Breast epithelium (tissue), 4 donors: ENCODE results near the gene MYH10. TPM values are rescaled to one million over a fixed set of nuclear protein-coding genes. Genes with fewer than 3 reads are reported as not detected.
A peak's percentile ranks its signal among the peaks of the same experiment; 100 is the strongest.

Experiments
- DNase-seq, 2 donors: peaks; one replicate each; pipeline ENCODE4 v3.0.0-alpha.2; 2019; ENCODE audit warnings: low spot score in 2 of 2
- H3K27ac ChIP-seq, 2 donors: fragments of 200-600 bp; sonication (generic) in 1 of 2; one replicate each; pipeline ENCODE4 v1.5.1; 2016 to 2019; ENCODE audit warnings: mild to moderate bottlenecking in 1 of 2
- H3K27me3 ChIP-seq, 2 donors: fragments of 200-600 bp; sonication (generic) in 1 of 2; one replicate each; pipeline versions ENCODE4 v1.5.1 to v1.6.0; 2017 to 2019; ENCODE audit warnings: control low read depth in 1 of 2, mild to moderate bottlenecking in 1 of 2
- H3K36me3 ChIP-seq: fragments of 200-600 bp; one replicate; pipeline ENCODE4 v1.5.1; 2019
- H3K4me1 ChIP-seq, 2 donors: fragments of 200-600 bp; sonication (generic); one replicate each; pipeline ENCODE4 v1.5.1; 2016 to 2019; ENCODE audit warnings: control low read depth in 1 of 2
- H3K4me3 ChIP-seq, 3 donors: fragments of 200-600 bp; sonication (generic); 1 replicate in 2 of 3; 2 replicates in 1 of 3; pipeline ENCODE4 v1.5.1; 2016 to 2019; ENCODE audit warnings: mild to moderate bottlenecking in 3 of 3, moderate library complexity in 2 of 3
- H3K9me3 ChIP-seq, 2 donors: fragments of 200-600 bp; sonication (generic) in 1 of 2; one replicate each; pipeline ENCODE4 v1.5.1; 2016 to 2019; ENCODE audit warnings: control low read depth in 1 of 2
- POLR2A ChIP-seq: fragments of 450-650 bp; IDR thresholded peaks from one replicate; pipeline ENCODE4 v1.6.1; 2016; ENCODE audit warnings: antibody characterized with exemption, mild to moderate bottlenecking, moderate library complexity
- POLR2AphosphoS5 ChIP-seq, 3 donors: sonication (generic); formaldehyde crosslinking; IDR thresholded peaks; one replicate each; pipeline ENCODE4 v1.6.1; 2017; ENCODE audit warnings: antibody characterized with exemption in 3 of 3
- intact Hi-C: fragments of 100-400 bp; cut with DNase I; formaldehyde crosslinking; loops from one replicate; pipeline ENCODE4 v1.15.1; 2023; ENCODE audit warnings: low total_unique reads
- total RNA-seq, 3 donors: library from RNA; depleted of rRNA; stranded (reverse); fragments of >200 nt; gene quantifications; one replicate each; pipeline ENCODE4 v1.1.0, GENCODE V29; 2016
- TF ChIP-seq, protein P1 (sequence below), 3 donors: fragments of 450-650 bp; IDR thresholded peaks; one replicate each; pipeline ENCODE4 v1.5.1; 2016 to 2017; ENCODE audit warnings: antibody characterized with exemption in 3 of 3, mild to moderate bottlenecking in 3 of 3, moderate library complexity in 3 of 3

MYH10 gene
- total RNA-seq, 3 donors from 2014 or later: 46.2 to 54.7 (median 46.7) TPM

DNA sequence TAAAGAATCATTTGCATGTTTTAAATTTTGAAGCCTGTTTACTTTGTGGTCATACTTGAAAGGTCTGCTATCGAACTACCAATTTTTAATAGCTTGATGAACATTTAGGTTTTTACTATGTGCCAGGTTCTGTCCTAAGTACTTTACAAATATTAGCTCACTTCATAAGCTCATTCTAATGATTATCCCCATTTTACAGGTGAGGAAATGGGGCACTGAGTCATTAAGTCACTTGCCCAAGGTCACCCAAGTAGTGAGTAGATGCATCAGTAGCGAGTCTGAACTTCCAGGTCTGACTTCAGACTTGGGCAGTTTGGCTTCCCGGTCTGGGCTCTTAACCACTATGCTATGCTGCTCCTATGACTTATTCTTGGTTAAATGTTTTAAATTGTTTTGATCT is 190.8 kb downstream of the MYH10 start:
- intact Hi-C loops: no loop called here
- H3K9me3 ChIP-seq: no peaks in the 10 kb centered on the region
- no peaks in the 10 kb centered on the region for H3K36me3 ChIP-seq
- H3K4me1 ChIP-seq: no peaks in the 10 kb centered on the region
- H3K27ac ChIP-seq: no peak overlapping the region
- H3K4me3 ChIP-seq: no peak overlapping the region
- TF ChIP-seq, protein P1, sequence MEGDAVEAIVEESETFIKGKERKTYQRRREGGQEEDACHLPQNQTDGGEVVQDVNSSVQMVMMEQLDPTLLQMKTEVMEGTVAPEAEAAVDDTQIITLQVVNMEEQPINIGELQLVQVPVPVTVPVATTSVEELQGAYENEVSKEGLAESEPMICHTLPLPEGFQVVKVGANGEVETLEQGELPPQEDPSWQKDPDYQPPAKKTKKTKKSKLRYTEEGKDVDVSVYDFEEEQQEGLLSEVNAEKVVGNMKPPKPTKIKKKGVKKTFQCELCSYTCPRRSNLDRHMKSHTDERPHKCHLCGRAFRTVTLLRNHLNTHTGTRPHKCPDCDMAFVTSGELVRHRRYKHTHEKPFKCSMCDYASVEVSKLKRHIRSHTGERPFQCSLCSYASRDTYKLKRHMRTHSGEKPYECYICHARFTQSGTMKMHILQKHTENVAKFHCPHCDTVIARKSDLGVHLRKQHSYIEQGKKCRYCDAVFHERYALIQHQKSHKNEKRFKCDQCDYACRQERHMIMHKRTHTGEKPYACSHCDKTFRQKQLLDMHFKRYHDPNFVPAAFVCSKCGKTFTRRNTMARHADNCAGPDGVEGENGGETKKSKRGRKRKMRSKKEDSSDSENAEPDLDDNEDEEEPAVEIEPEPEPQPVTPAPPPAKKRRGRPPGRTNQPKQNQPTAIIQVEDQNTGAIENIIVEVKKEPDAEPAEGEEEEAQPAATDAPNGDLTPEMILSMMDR (IDR thresholded peaks at IDR 0.05): no peak
- no peak for TF ChIP-seq POLR2AphosphoS5 (IDR thresholded peaks at IDR 0.05)
- TF ChIP-seq POLR2A: no peak
- no peaks in the 10 kb centered on the region for H3K27me3 ChIP-seq
- DNase-seq: no peak

DNA sequence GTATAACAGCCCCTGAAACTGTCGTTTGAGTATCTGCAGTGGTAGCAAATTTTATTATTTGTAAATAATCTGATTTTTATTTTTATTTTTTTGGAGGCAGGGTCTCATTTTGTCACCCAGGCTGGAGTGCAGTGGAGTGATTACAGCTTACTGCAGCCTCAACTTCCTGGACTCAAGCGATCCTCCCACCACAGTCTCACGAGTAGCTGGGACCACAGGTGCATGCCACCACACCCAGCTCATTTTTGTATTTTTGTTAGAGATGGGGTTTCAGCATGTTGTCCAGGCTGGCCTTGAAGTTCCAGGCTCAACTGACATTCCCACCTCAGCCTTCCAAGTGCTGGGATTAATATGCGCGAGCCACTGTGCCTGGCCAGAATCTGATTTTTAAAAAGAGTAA is 192.1 kb downstream of the MYH10 start:
- Histone ChIP-seq H3K36me3 (no peaks in the 10 kb centered on the region), H3K27me3 (no peaks in the 10 kb centered on the region), H3K9me3 (no peaks in the 10 kb centered on the region), H3K4me1 (no peaks in the 10 kb centered on the region), H3K27ac (no peak overlapping the region), H3K4me3 (no peak overlapping the region)
- TF ChIP-seq POLR2A (no peak), POLR2AphosphoS5 (IDR thresholded peaks at IDR 0.05) (no peak)
- TF ChIP-seq, protein P1 (IDR thresholded peaks at IDR 0.05): no peak
- intact Hi-C loops: no loop called here
- no peak for DNase-seq

DNA sequence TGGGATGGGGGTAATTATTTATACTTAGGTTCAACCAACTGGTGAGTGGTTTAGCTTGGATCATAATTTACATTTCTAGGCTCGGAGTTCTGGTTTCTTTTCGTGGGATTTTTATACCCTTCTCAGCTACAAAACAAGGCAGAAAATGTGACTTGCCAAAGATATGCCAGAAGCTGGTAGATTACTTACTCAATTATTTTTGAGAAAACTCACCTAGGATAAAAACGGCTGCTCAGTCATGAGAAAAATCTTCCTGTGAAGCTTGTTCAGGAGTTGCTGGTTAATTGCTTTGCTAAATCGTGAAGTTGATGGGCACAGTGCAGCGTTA is 193.7 kb downstream of the MYH10 start:
- no peak for DNase-seq
- Histone ChIP-seq H3K4me1 (no peaks in the 10 kb centered on the region), H3K27me3 (no peaks in the 10 kb centered on the region), H3K27ac (peak overlapping the region; percentile 100), H3K9me3 (no peaks in the 10 kb centered on the region), H3K36me3 (no peaks in the 10 kb centered on the region), H3K4me3 (peak overlapping the region; percentile 97 to 99 (median 99))
- intact Hi-C loops: no loop called here
- TF ChIP-seq POLR2A (no peak), POLR2AphosphoS5 (IDR thresholded peaks at IDR 0.05) (no peak)
- TF ChIP-seq, protein P1 (IDR thresholded peaks at IDR 0.05): no peak

DNA sequence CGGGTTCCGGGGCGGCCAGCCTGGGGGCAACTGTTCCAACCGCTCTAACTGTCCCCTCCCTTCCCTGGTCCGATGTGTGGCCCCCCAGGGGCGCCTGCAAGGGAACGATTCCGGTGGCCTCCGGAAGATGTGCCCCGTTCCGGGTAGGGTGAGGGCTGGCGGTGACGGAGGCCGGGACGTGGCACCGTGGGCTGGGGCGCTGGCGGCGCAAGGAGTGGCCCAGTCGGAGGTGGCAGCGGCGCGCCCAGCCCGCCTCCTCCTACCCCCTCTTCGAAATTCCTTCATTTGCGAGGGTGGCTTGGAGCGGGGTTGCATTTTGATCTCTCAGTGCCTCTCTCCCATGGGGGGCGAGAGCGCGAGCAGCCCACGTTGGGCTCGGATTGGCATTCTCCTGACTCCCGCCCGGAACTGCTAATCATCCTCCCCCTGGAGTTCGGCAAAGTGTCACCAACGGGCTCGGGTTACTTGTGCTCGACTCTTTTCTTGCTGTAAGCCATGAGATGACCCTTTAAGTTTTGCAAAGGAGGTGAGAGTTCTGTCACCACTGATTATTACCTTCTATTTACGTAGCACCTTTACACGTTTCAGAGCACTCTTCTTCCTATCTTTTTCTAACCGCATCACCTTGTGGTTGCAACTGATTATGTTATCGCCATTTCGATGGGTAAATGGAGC is 194.2 kb downstream of the MYH10 start:
- intact Hi-C loops: no loop called here
- H3K4me1 ChIP-seq: no peaks in the 10 kb centered on the region
- no peaks in the 10 kb centered on the region for H3K9me3 ChIP-seq
- H3K27ac ChIP-seq: peak overlapping the region; percentile 100
- peak overlapping the region; percentile 97 to 99 (median 99) for H3K4me3 ChIP-seq
- no peak for TF ChIP-seq POLR2AphosphoS5 (IDR thresholded peaks at IDR 0.05)
- TF ChIP-seq POLR2A: no peak
- TF ChIP-seq, protein P1 (IDR thresholded peaks at IDR 0.05): no peak
- H3K36me3 ChIP-seq: no peaks in the 10 kb centered on the region
- no peaks in the 10 kb centered on the region for H3K27me3 ChIP-seq
- peak; percentile 64 to 67 for DNase-seq

DNA sequence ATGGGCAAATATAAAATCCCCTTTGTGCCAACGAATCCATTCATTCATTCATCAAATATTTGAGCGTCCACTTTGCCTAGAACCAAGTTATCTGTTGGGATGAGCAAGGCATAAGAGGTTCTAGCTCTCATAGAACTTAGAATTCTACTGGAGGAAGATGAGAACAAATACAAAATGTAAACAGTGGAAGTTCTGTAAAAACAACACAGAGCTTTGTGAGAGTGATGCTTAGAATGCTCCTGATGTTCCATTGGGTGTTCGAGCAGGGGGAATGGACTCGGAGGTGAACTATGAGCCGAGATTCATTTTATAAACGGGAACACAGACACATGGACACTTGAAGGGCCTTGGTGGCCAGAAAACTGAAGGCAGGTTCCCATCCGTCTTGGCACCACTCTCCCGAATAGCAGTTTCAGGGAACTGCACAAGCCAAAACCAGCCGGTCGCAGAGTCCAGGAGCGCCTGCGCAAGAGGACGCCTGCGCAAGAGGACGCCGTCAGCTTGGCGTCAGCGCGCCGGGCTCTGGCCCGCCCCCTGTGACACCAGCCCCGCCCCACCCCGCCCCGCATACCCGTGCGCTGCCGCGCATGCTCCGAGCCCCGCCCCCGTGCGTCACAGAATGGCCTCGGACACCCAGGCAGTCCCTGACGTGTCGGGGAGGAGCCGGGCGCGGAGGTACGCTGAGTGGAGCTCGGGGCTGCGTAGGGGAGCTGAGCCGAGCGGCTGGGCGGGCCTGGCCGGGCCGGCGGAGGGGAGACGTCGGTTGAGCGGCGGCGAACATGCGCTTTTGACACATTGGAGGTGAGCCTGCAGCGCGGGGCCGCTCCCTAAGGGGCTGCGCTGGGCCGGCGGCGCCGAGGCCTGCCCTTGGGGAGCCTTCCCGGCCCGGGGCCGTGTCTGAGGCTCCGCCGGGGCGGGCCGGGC is 195.0 kb downstream of the MYH10 start, which contains the start of gene NDEL1:
NDEL1 (plus strand) TSS at position 640 of the 924 bp plus-strand sequence. CDS start 8,388 bp downstream, outside the sequence.
- TF ChIP-seq POLR2A (peak; percentile 91), POLR2AphosphoS5 (IDR thresholded peaks at IDR 0.05) (peak; percentile 96 to 99 (median 98))
- TF ChIP-seq, protein P1 (IDR thresholded peaks at IDR 0.05): no peak
- intact Hi-C loops: no loop called here
- Histone ChIP-seq H3K27ac (peak within 1 kb of the TSS; percentile 100), H3K36me3 (no peaks in the 10 kb centered on the region), H3K4me1 (no peaks in the 10 kb centered on the region), H3K9me3 (no peaks in the 10 kb centered on the region), H3K4me3 (peak within 1 kb of the TSS; percentile 97 to 99 (median 99)), H3K27me3 (no peaks in the 10 kb centered on the region)
- DNase-seq: peak; percentile 98 to 99
